DND-41 (cell line): ENCODE measurements around the gene NECTIN1.

Source experiments
- ATAC-seq: fragments of 200-7000 bp; cut with Tn5 transposase; 3 replicates; pipeline ENCODE4 v1.9.1; 2021; ENCODE audit warnings: low read depth; ENCODE audit not compliant: insufficient read depth
- DNase-seq: peaks from one replicate; pipeline ENCODE4 v3.0.0-alpha.2; 2020
- H2AFZ ChIP-seq: 2 replicates; pipeline ENCODE4 v1.6.0; 2012; ENCODE audit warnings: low read depth, low read length
- H3K27ac ChIP-seq: 2 replicates; pipeline ENCODE4 v1.5.1; 2012; ENCODE audit warnings: low read length, inconsistent platforms
- H3K27me3 ChIP-seq: fragments of 200-600 bp; sonication (generic); 2 replicates; pipeline ENCODE4 v1.6.0; 2012; ENCODE audit warnings: low read length, mild to moderate bottlenecking, inconsistent platforms; ENCODE audit not compliant: insufficient read depth, poor library complexity
- H3K36me3 ChIP-seq: 2 replicates; pipeline ENCODE4 v1.5.1; 2012; ENCODE audit warnings: low read length, inconsistent platforms; ENCODE audit not compliant: insufficient read depth
- H3K4me1 ChIP-seq: 2 replicates; pipeline ENCODE4 v1.5.1; 2012; ENCODE audit warnings: mild to moderate bottlenecking, low read length; ENCODE audit not compliant: insufficient read depth
- H3K4me2 ChIP-seq: 2 replicates; pipeline ENCODE4 v1.6.0; 2012; ENCODE audit warnings: mild to moderate bottlenecking, moderate library complexity, low read length, inconsistent platforms; ENCODE audit not compliant: insufficient read depth
- H3K4me3 ChIP-seq, 2 experiments: fragments of 200-600 bp in 1 of 2; shearing (Covaris generic) in 1 of 2; 2 replicates each; pipeline ENCODE4 v1.5.1; 2012 to 2016; ENCODE audit warnings: inconsistent platforms in 2 of 2, low read length in 2 of 2, mild to moderate bottlenecking in 2 of 2, low read depth in 1 of 2, moderate library complexity in 1 of 2
- H3K79me2 ChIP-seq: 2 replicates; pipeline ENCODE4 v1.6.0; 2012; ENCODE audit warnings: low read length, inconsistent platforms; ENCODE audit not compliant: insufficient read depth
- H3K9ac ChIP-seq: 2 replicates; pipeline ENCODE4 v1.6.0; 2012; ENCODE audit warnings: low read depth, mild to moderate bottlenecking, inconsistent platforms, low read length, moderate library complexity
- H3K9me3 ChIP-seq: 2 replicates; pipeline ENCODE4 v1.5.1; 2012; ENCODE audit warnings: low read length, moderate library complexity, mild to moderate bottlenecking, inconsistent platforms; ENCODE audit not compliant: insufficient read depth, severe bottlenecking
- H4K20me1 ChIP-seq: 2 replicates; pipeline ENCODE4 v1.6.0; 2012; ENCODE audit warnings: low read length; ENCODE audit not compliant: insufficient read depth
- EZH2 ChIP-seq: IDR thresholded peaks from 3 replicates; pipeline ENCODE4 v1.6.1; 2012; ENCODE audit warnings: borderline replicate concordance, low read depth, mild to moderate bottlenecking, moderate library complexity, low read length, inconsistent platforms; ENCODE audit not compliant: severe bottlenecking
- TF ChIP-seq, protein P1 (sequence below): IDR thresholded peaks from 2 replicates; pipeline ENCODE4 v1.5.1; 2012; ENCODE audit warnings: borderline replicate concordance, low read length, moderate library complexity, mild to moderate bottlenecking; ENCODE audit not compliant: poor library complexity, severe bottlenecking; ENCODE audit errors: extremely low read depth

The NECTIN1 gene, protein sequence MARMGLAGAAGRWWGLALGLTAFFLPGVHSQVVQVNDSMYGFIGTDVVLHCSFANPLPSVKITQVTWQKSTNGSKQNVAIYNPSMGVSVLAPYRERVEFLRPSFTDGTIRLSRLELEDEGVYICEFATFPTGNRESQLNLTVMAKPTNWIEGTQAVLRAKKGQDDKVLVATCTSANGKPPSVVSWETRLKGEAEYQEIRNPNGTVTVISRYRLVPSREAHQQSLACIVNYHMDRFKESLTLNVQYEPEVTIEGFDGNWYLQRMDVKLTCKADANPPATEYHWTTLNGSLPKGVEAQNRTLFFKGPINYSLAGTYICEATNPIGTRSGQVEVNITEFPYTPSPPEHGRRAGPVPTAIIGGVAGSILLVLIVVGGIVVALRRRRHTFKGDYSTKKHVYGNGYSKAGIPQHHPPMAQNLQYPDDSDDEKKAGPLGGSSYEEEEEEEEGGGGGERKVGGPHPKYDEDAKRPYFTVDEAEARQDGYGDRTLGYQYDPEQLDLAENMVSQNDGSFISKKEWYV

DNA sequence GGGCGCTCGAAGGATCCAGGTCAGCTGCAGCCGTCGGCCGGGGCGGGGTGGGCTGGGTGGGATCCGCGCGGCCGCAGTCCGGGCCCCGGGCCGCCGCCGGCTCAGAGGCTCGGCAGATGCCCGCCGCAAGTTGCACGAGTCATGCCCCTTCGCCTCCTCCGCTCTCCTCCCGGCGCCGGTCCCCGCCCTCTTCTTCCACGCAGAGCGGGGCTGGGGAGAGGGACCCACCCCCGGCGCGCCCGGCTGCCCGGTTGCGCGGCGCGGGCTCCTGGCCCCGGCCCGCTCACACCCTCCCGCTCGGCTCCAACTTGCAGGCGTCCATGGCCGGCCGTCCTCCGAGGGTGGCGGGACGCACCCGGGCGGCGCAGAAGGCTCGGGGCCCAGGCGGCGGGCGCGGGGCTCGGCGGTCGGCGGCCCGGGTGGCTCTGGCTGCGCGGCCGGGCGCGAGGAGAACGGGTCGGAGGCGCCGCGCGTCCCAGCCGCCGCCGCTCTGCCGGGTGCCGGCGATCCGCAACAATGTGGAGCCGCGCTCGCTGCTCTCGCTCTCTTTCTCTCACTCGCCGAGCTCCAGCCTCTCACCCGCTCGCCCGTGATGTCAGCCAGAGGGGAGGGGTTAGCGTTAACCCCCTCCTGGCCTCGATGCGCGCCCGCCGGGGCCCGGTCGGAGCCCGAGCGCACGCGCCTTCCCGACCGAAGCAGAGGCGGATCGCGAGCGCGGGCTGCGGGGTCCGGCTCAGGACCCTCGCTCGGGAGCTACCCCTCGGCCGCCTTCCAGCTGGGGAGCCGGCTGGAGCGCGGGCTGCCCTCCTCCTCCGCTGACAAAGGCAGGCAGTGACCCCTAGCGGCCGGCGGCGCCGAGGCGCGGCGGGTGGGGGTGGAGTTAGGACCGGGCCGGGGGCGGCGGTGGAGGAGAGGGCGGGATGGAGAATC lies at the start of gene NECTIN1:
TSS of gene NECTIN1 (minus strand) at position 550 of the 930 bp plus-strand sequence. CDS start 647 bp downstream, outside the sequence.
- peak within 1 kb of the TSS; percentile 75 for H3K4me2 ChIP-seq
- H4K20me1 ChIP-seq = peaks cover 32% of the 10 kb centered on the region
- H3K9ac ChIP-seq = peak within 1 kb of the TSS; percentile 40
- H2AFZ ChIP-seq = peak within 1 kb of the TSS; percentile 59
- peaks cover 17% of the 10 kb centered on the region for H3K4me1 ChIP-seq
- no peak for TF ChIP-seq EZH2
- TF ChIP-seq, protein P1, sequence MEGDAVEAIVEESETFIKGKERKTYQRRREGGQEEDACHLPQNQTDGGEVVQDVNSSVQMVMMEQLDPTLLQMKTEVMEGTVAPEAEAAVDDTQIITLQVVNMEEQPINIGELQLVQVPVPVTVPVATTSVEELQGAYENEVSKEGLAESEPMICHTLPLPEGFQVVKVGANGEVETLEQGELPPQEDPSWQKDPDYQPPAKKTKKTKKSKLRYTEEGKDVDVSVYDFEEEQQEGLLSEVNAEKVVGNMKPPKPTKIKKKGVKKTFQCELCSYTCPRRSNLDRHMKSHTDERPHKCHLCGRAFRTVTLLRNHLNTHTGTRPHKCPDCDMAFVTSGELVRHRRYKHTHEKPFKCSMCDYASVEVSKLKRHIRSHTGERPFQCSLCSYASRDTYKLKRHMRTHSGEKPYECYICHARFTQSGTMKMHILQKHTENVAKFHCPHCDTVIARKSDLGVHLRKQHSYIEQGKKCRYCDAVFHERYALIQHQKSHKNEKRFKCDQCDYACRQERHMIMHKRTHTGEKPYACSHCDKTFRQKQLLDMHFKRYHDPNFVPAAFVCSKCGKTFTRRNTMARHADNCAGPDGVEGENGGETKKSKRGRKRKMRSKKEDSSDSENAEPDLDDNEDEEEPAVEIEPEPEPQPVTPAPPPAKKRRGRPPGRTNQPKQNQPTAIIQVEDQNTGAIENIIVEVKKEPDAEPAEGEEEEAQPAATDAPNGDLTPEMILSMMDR = peak; percentile 92
- peaks cover 68% of the 10 kb centered on the region for H3K27me3 ChIP-seq
- H3K27ac ChIP-seq = no peak within 1 kb of the TSS
- no peaks in the 10 kb centered on the region for H3K79me2 ChIP-seq
- H3K4me3 ChIP-seq = peak within 1 kb of the TSS in 1 of 2 experiments; percentile 55; a peak in 2 of 4 replicates
- DNase-seq (peak; percentile 82), ATAC-seq (peak; percentile 90)
- H3K36me3 ChIP-seq = no peaks in the 10 kb centered on the region
- H3K9me3 ChIP-seq = no peaks in the 10 kb centered on the region

DNA sequence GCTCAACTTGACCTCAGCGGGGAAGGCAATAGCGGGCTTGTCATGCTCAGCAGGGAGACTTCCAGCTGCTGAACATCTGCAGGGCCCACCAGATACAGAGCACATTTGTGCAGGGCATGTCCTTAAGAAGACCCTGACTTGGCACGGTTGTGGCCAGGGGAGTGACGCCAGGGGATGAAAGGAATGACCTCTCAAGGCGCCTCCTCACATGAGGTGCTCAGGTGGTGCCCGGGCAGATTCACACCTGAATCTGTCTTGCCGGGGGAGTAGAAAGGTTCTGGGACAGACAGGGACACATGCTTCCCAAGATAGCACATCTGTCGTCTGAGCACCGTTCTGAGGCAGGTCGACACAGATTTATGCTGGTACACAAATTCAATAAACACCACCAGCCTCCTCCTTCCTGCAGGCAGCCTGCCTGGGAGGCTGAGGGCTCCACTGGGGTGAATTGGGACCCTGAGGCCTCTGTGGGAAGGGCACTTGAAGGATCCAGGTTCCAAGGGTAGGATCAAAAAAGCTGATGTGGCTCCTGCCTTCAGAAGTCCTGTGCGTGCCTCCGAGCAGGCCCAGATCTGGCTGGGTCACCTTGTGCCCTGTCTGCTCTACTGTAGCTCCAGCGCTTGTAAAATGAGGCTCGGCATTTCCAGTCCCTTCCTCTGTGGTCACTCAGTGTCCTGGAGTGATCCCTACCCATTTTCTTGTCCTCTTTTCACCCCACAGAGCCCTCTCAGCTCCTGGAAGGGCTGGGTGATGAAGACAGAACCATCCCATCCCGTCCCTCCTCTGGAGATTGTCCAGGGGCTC lies 49.6 kb upstream of the NECTIN1 start:
- no peak for DNase-seq

DNA sequence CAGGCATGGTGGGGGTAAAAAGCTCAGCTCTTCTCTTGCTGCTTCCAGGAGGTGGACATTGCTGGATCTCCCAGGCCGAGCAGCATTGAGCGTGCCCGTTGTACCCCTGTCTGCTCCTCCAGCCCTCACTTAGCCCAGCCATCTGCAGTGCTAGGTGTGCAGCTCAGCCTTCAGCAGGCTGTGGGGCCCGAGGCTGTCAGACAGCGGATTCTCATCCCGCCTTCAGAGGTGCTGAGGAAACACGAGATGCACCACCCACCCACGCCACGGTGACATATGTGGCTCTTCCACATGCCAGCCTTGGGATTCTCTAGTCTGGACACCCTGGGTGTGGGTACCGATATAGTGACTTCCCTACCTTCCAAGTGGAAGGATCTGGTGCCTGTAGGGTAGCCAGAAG lies 48.9 kb upstream of the NECTIN1 start:
- Histone ChIP-seq H3K27me3 (peaks cover 6% of the 10 kb centered on the region), H3K27ac (no peak overlapping the region), H3K4me2 (no peak overlapping the region), H3K9me3 (no peaks in the 10 kb centered on the region), H4K20me1 (peaks cover 7% of the 10 kb centered on the region), H3K36me3 (no peaks in the 10 kb centered on the region), H3K4me1 (no peaks in the 10 kb centered on the region), H3K9ac (no peak overlapping the region), H3K79me2 (no peaks in the 10 kb centered on the region), H2AFZ (no peak overlapping the region), H3K4me3 (no peak overlapping the region)
- DNase-seq = no peak
- ATAC-seq = no peak
- TF ChIP-seq EZH2 = no peak
- TF ChIP-seq, protein P1 = no peak

More for the DNA sequence above, 49.6 kb upstream of the NECTIN1 start:
- no peak overlapping the region for H3K4me2 ChIP-seq
- no peak for ATAC-seq
- peaks cover 7% of the 10 kb centered on the region; the same call in 1 of the 2 replicates for H4K20me1 ChIP-seq
- H3K79me2 ChIP-seq = no peaks in the 10 kb centered on the region
- H3K4me3 ChIP-seq = no peak overlapping the region
- no peaks in the 10 kb centered on the region for H3K36me3 ChIP-seq
- no peak overlapping the region for H2AFZ ChIP-seq
- H3K9me3 ChIP-seq = no peaks in the 10 kb centered on the region
- TF ChIP-seq, protein P1 = no peak
- TF ChIP-seq EZH2 = no peak
- H3K27me3 ChIP-seq = peaks cover 6% of the 10 kb centered on the region
- H3K9ac ChIP-seq = no peak overlapping the region
- H3K27ac ChIP-seq = no peak overlapping the region
- H3K4me1 ChIP-seq = no peaks in the 10 kb centered on the region
